Ovary (tissue), 3 donors: ENCODE measurements around the gene CD109.

Experiments used
- EP300 ChIP-seq: sonication (generic); formaldehyde crosslinking; IDR thresholded peaks from one replicate; pipeline ENCODE4 v1.6.1; 2017; ENCODE audit warnings: antibody characterized with exemption
- POLR2A ChIP-seq: fragments of 450-650 bp; IDR thresholded peaks from one replicate; pipeline ENCODE4 v1.6.1; 2017; ENCODE audit warnings: antibody characterized with exemption, mild to moderate bottlenecking, moderate library complexity
- TF ChIP-seq, protein P1 (sequence below), 3 donors: fragments of 450-650 bp in 2 of 3; fragments of 200-600 bp in 1 of 3; IDR thresholded peaks; one replicate each; pipeline versions ENCODE4 v1.5.1 to v1.8.0; 2016 to 2022; ENCODE audit warnings: antibody characterized with exemption in 3 of 3, mild to moderate bottlenecking in 1 of 3
- donor health status: DM: no; HTN: no; CAD: no.

DNA sequence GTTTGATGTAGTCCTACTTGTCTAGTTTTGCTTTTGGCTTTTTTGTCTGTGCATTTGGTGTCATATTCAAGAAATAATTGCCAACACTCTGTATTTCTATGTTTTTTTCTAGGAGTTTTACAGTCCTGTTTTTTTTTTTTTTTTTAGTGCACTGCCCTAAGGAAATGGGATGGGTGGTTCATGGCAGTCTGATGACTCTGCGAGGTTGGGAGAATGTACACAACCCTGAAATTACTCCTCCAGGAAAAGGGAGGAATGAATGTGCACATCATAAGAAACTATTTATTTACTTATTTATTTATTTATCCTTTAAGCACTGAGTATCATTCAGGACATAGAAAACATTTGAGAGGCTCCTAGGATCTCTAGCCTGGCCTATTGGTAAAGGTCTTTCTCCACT lies 27.0 kb upstream of the CD109 start:
- TF ChIP-seq, protein P1, sequence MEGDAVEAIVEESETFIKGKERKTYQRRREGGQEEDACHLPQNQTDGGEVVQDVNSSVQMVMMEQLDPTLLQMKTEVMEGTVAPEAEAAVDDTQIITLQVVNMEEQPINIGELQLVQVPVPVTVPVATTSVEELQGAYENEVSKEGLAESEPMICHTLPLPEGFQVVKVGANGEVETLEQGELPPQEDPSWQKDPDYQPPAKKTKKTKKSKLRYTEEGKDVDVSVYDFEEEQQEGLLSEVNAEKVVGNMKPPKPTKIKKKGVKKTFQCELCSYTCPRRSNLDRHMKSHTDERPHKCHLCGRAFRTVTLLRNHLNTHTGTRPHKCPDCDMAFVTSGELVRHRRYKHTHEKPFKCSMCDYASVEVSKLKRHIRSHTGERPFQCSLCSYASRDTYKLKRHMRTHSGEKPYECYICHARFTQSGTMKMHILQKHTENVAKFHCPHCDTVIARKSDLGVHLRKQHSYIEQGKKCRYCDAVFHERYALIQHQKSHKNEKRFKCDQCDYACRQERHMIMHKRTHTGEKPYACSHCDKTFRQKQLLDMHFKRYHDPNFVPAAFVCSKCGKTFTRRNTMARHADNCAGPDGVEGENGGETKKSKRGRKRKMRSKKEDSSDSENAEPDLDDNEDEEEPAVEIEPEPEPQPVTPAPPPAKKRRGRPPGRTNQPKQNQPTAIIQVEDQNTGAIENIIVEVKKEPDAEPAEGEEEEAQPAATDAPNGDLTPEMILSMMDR (IDR thresholded peaks at IDR 0.05): no peak
- no peak for TF ChIP-seq POLR2A
- no peak for TF ChIP-seq EP300
